ENCODE measurements around the gene MR1. TPM values are rescaled to one million over a fixed set of nuclear protein-coding genes. Genes with fewer than 3 reads are reported as not detected.
A peak's percentile ranks its signal among the peaks of the same experiment; 100 is the strongest.
"Not testable (repeated sequence)": the region's sequence is repeated elsewhere in the genome, so short reads cannot be mapped to it uniquely, and the experiment has no call there.

Gene MR1
- total RNA-seq, 4 donors from 2014 or later = 9.1 to 21.8 (median 13.8) TPM

- intact Hi-C loops (cut with DNase I) = no loop called here
- H3K4me3 ChIP-seq = no peak overlapping the region
- no peak for DNase-seq
- peak overlapping the region; percentile 96 to 97 (median 96) for H3K27ac ChIP-seq
- TF ChIP-seq, protein P1, sequence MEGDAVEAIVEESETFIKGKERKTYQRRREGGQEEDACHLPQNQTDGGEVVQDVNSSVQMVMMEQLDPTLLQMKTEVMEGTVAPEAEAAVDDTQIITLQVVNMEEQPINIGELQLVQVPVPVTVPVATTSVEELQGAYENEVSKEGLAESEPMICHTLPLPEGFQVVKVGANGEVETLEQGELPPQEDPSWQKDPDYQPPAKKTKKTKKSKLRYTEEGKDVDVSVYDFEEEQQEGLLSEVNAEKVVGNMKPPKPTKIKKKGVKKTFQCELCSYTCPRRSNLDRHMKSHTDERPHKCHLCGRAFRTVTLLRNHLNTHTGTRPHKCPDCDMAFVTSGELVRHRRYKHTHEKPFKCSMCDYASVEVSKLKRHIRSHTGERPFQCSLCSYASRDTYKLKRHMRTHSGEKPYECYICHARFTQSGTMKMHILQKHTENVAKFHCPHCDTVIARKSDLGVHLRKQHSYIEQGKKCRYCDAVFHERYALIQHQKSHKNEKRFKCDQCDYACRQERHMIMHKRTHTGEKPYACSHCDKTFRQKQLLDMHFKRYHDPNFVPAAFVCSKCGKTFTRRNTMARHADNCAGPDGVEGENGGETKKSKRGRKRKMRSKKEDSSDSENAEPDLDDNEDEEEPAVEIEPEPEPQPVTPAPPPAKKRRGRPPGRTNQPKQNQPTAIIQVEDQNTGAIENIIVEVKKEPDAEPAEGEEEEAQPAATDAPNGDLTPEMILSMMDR (IDR thresholded peaks at IDR 0.05) = no peak
- TF ChIP-seq POLR2A (IDR thresholded peaks at IDR 0.05) = no peak
- no peaks in the 10 kb centered on the region for H3K36me3 ChIP-seq
- WGBS, 2 donors = 83 to 97% methylated on average over 2 of the region's 2 CpGs
- peaks cover 32 to 48% (median 34%) of the 10 kb centered on the region in 3 donors for H3K4me1 ChIP-seq
- H3K9me3 ChIP-seq = no peaks in the 10 kb centered on the region
- H3K27me3 ChIP-seq = no peaks in the 10 kb centered on the region
Measured at GRCh38 chr1:181032535-181032934, 1.2 kb upstream of the MR1 start.

GRCh38 chr1:181033128-181033798 lies 520 bp upstream of the MR1 start:
- Histone ChIP-seq H3K4me3 (peak overlapping the region; percentile 31 to 69 (median 52)), H3K4me1 (peaks cover 32 to 56% (median 34%) of the 10 kb centered on the region in 3 donors), H3K27me3 (no peaks in the 10 kb centered on the region), H3K36me3 (peaks cover 0 to 6% (median 0%) of the 10 kb centered on the region in 3 donors), H3K9me3 (no peaks in the 10 kb centered on the region), H3K27ac (peak overlapping the region; percentile 96 to 97 (median 96))
- 0 to 7% methylated on average over 1 to 2 of the region's 2 CpGs for WGBS, 2 donors
- intact Hi-C loops (cut with DNase I) = no loop called here
- TF ChIP-seq POLR2A (IDR thresholded peaks at IDR 0.05) = no peak
- TF ChIP-seq, protein P1 (IDR thresholded peaks at IDR 0.05) = no peak
- DNase-seq = no peak

DNA sequence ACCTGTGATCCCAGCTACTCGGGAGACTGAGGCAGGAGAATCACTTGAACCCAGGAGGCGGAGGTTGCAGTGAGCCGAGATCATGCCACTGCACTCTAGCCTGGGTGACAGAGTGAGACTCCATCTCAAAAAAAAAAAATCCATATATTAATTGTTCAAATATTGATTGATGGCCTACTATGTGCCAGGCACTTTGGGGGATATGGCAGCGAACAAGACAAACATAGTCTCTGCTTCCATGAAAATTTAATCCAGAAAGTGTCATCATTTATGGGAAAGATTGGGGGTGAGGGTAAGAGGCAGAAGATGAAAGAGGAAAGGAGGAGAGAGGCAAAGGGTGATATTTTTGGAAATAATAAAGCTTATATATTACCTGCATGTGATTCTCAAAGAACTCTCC lies 1.4 kb downstream of the MR1 start:
- H3K4me1 ChIP-seq = peaks cover 32 to 68% (median 34%) of the 10 kb centered on the region in 3 donors
- intact Hi-C loops (cut with DNase I) = loop anchor here (5.0 kb wide), 2 partner anchors 52 to 107 kb away; partner anchors contain the start of gene IER5
- DNase-seq = not testable (repeated sequence)

DNA sequence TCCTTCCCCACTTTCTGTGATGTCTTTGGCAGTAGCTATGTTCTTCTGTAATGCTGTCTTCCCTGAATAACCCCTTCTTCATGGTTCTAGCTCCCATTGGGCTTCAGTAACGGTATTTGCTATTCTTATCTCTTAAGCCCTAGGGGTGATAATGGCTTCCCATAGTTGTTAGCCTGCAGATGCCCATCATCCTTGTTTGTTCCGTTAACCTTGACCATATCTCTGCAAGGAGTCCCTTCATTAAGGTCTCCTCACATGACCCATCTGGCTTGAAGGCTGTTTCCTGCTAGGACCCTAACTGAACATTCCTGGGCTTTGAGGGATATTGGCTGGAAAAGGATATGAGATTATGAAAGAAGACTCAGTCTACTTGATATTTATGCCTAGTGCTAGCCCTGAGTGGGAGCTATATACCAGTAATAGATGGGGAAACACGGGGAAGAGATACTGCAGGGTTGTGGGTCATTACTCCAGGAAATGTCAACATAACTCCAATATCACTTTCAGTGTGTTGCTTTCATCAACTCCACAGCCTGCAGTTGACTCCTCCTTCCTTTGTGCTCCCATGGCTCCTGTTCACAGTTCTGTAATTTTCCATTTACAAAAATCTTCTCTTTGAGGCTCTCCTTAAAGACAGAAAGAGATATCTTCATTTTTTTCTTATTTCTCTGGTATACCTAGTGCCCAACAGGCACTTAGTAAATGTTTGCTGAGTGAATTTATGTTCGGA lies 2.5 kb downstream of the MR1 start:
- intact Hi-C loops (cut with DNase I) = loop anchor here (5.0 kb wide), 2 partner anchors 51 to 106 kb away; partner anchors contain the start of gene IER5
- Histone ChIP-seq H3K4me3 (no peak overlapping the region), H3K9me3 (no peaks in the 10 kb centered on the region), H3K27me3 (no peaks in the 10 kb centered on the region), H3K36me3 (peaks cover 0 to 15% (median 0%) of the 10 kb centered on the region in 3 donors), H3K4me1 (peaks cover 32 to 78% (median 38%) of the 10 kb centered on the region in 3 donors), H3K27ac (no peak overlapping the region)
- no peak for TF ChIP-seq POLR2A (IDR thresholded peaks at IDR 0.05)
- TF ChIP-seq, protein P1 (IDR thresholded peaks at IDR 0.05) = no peak
- WGBS, 2 donors = 80 to 90% methylated on average over 4 of the region's 4 CpGs
- DNase-seq = no peak

More for the DNA sequence above, 1.4 kb downstream of the MR1 start:
- not testable (repeated sequence) for H3K27me3 ChIP-seq, H3K27ac ChIP-seq, H3K9me3 ChIP-seq
- peak overlapping the region in 1 of 4 donors; percentile 69 for H3K4me3 ChIP-seq
- H3K36me3 ChIP-seq = peaks cover 0 to 15% (median 0%) of the 10 kb centered on the region in 3 donors
- 88 to 100% methylated on average over 4 of the region's 4 CpGs for WGBS, 2 donors

- WGBS, 2 donors = 84 to 99% methylated on average over 2 of the region's 2 CpGs
- Histone ChIP-seq H3K4me1 (peaks cover 32 to 80% (median 36%) of the 10 kb centered on the region in 3 donors), H3K9me3 (no peaks in the 10 kb centered on the region), H3K4me3 (no peak overlapping the region), H3K27me3 (no peaks in the 10 kb centered on the region), H3K27ac (peak overlapping the region in 1 of 4 donors; percentile 1), H3K36me3 (peaks cover 0 to 15% (median 0%) of the 10 kb centered on the region in 3 donors)
- TF ChIP-seq, protein P1 (IDR thresholded peaks at IDR 0.05) = no peak
- no peak for TF ChIP-seq POLR2A (IDR thresholded peaks at IDR 0.05)
- intact Hi-C loops (cut with DNase I) = loop anchor here (5.0 kb wide), 2 partner anchors 50 to 105 kb away; partner anchors contain the start of gene IER5
- no peak for DNase-seq
Measured at GRCh38 chr1:181037386-181037785, 3.6 kb downstream of the MR1 start.
